Keratinocyte (primary cell): Measurements from ENCODE around the gene CEP63. TPM values are rescaled to one million over a fixed set of nuclear protein-coding genes. Genes with fewer than 3 reads are reported as not detected.

Experiments used
- DNase-seq: peaks from one replicate; pipeline ENCODE4 v3.0.0-alpha.2; 2011; ENCODE audit warnings: low read depth, missing footprints, low spot score
- FAIRE-seq: peaks from 2 replicates; lab custom pipeline; 2011; peaks lifted over from hg19 to GRCh38; lab: Jason Lieb, UNC
- H2AFZ ChIP-seq: 2 replicates; pipeline ENCODE4 v1.6.0; 2012; ENCODE audit warnings: low read length, control low read depth, inconsistent platforms; ENCODE audit not compliant: control insufficient read depth
- H3K27ac ChIP-seq: 2 replicates; pipeline ENCODE4 v1.5.1; 2011; ENCODE audit warnings: low read length; ENCODE audit not compliant: control insufficient read depth, insufficient read depth
- H3K27me3 ChIP-seq: 3 replicates; pipeline ENCODE4 v1.6.0; 2011; ENCODE audit warnings: low read length; ENCODE audit not compliant: control insufficient read depth, insufficient read depth; ENCODE audit errors: extremely low read depth
- H3K36me3 ChIP-seq, 2 experiments: 2 replicates in 1 of 2; 3 replicates in 1 of 2; pipeline ENCODE4 v1.5.1; 2011; ENCODE audit warnings: low read length in 2 of 2, mild to moderate bottlenecking in 1 of 2; ENCODE audit not compliant: control insufficient read depth in 2 of 2, insufficient read depth in 2 of 2; ENCODE audit errors: extremely low read depth in 1 of 2
- H3K4me1 ChIP-seq: 3 replicates; pipeline ENCODE4 v1.5.1; 2011; ENCODE audit warnings: low read length; ENCODE audit not compliant: control insufficient read depth, insufficient read depth; ENCODE audit errors: extremely low read depth
- H3K4me2 ChIP-seq: 3 replicates; pipeline ENCODE4 v1.6.0; 2011; ENCODE audit warnings: low read depth, low read length; ENCODE audit not compliant: control insufficient read depth, insufficient read depth; ENCODE audit errors: extremely low read depth
- H3K4me3 ChIP-seq, 3 experiments: fragments of 200-600 bp in 1 of 3; sonication (generic) in 1 of 3; 2 replicates in 2 of 3; 3 replicates in 1 of 3; pipeline ENCODE4 v1.5.1; 2011 to 2016; ENCODE audit warnings: low read length in 3 of 3, mild to moderate bottlenecking in 3 of 3, control low read depth in 2 of 3, inconsistent platforms in 1 of 3, low read depth in 1 of 3, mixed read lengths in 1 of 3, mixed run types in 1 of 3, moderate library complexity in 1 of 3; ENCODE audit not compliant: control insufficient read depth in 2 of 3, insufficient read depth in 2 of 3; ENCODE audit errors: extremely low read depth in 1 of 3
- H3K79me2 ChIP-seq: 2 replicates; pipeline ENCODE4 v1.6.0; 2012; ENCODE audit warnings: low read length; ENCODE audit not compliant: control insufficient read depth, insufficient read depth
- H3K9ac ChIP-seq: 3 replicates; pipeline ENCODE4 v1.6.0; 2011; ENCODE audit warnings: low read length; ENCODE audit not compliant: control insufficient read depth, insufficient read depth; ENCODE audit errors: extremely low read depth
- H3K9me1 ChIP-seq: 3 replicates; pipeline ENCODE4 v1.6.0; 2011; ENCODE audit warnings: low read length; ENCODE audit not compliant: control insufficient read depth, insufficient read depth; ENCODE audit errors: extremely low read depth
- H3K9me3 ChIP-seq: 2 replicates; pipeline ENCODE4 v1.5.1; 2012; ENCODE audit warnings: low read depth, low read length; ENCODE audit not compliant: control insufficient read depth
- H4K20me1 ChIP-seq: 3 replicates; pipeline ENCODE4 v1.6.0; 2011; ENCODE audit warnings: low read length; ENCODE audit not compliant: control insufficient read depth, insufficient read depth; ENCODE audit errors: extremely low read depth
- CTCF ChIP-seq, 3 experiments: IDR thresholded peaks in 1 of 3; conservative IDR thresholded peaks in 1 of 3; optimal IDR thresholded peaks in 1 of 3; 2 replicates in 2 of 3; 3 replicates in 1 of 3; pipeline versions ENCODE3 to v1.5.1; 2011; ENCODE audit warnings: low read length in 3 of 3, mild to moderate bottlenecking in 3 of 3, moderate library complexity in 2 of 3, control low read depth in 1 of 3, inconsistent platforms in 1 of 3; ENCODE audit not compliant: insufficient read depth in 2 of 3; ENCODE audit errors: extremely low read depth in 1 of 3
- EZH2 ChIP-seq: IDR thresholded peaks from one replicate; pipeline ENCODE4 v1.6.1; 2012; ENCODE audit warnings: inconsistent platforms, mild to moderate bottlenecking, low read length, moderate library complexity
- dilution Hi-C: fragments of 300-500 bp; cut with MboI; formaldehyde crosslinking; loops from one replicate; pipeline ENCODE4 v1.7.0; 2020; ENCODE audit warnings: low sequenced_read_pairs; ENCODE audit not compliant: extremely low pct_ligation_motif_present
- polyA plus RNA-seq, 5 experiments: library from polyadenylated mRNA; depleted of rRNA in 3 of 5; stranded (reverse) in 3 of 5; stranded (forward) in 1 of 5; unstranded in 1 of 5; fragments of >200 nt; gene quantifications; 1 replicate in 1 of 5; 2 replicates in 3 of 5; 3 replicates in 1 of 5; pipeline versions ENCODE4 v1.2.1 to v1.2.3, GENCODE V29; 2011 to 2012; ENCODE audit warnings: missing spikeins in 2 of 5, low read depth in 1 of 5, low replicate concordance in 1 of 5

Gene CEP63
- polyA plus RNA-seq, 1 donor (not counting 4 experiments of a cell fraction or from before 2014, with no cell fraction given) = 10.1 TPM

GRCh38 chr3:134459562-134459961 is 26.3 kb upstream of the CEP63 start:
- H3K27ac ChIP-seq = no peak overlapping the region
- dilution Hi-C loops = no loop called here
- H3K9me3 ChIP-seq = no peaks in the 10 kb centered on the region
- no peak overlapping the region for H2AFZ ChIP-seq
- H3K79me2 ChIP-seq = no peaks in the 10 kb centered on the region
- no peak overlapping the region for H3K9ac ChIP-seq
- H4K20me1 ChIP-seq = no peaks in the 10 kb centered on the region
- H3K4me2 ChIP-seq = no peak overlapping the region
- DNase-seq = no peak
- peaks cover 6% of the 10 kb centered on the region for H3K4me1 ChIP-seq
- no peaks in the 10 kb centered on the region for H3K27me3 ChIP-seq
- TF ChIP-seq EZH2 (no peak), CTCF (optimal IDR thresholded peaks at IDR 0.05 in 1 of 3, IDR thresholded peaks at IDR 0.05 in 1 of 3, conservative IDR thresholded peaks at IDR 0.05 in 1 of 3; ENCODE audit: extremely low read depth in 1 of 3, insufficient read depth in 2 of 3, low read length in 3 of 3) (no peak)
- no peaks in the 10 kb centered on the region for H3K9me1 ChIP-seq
- H3K4me3 ChIP-seq = no peak overlapping the region
- H3K36me3 ChIP-seq = no peaks in the 10 kb centered on the region
- FAIRE-seq = no peak

GRCh38 chr3:134460965-134461364 is 24.9 kb upstream of the CEP63 start:
- FAIRE-seq (peak; percentile 39), DNase-seq (no peak)
- Histone ChIP-seq H3K27me3 (no peaks in the 10 kb centered on the region), H3K79me2 (no peaks in the 10 kb centered on the region), H3K4me1 (peaks cover 6% of the 10 kb centered on the region), H3K4me3 (no peak overlapping the region), H3K27ac (no peak overlapping the region), H3K9ac (no peak overlapping the region), H3K9me1 (no peaks in the 10 kb centered on the region), H2AFZ (no peak overlapping the region), H3K9me3 (no peaks in the 10 kb centered on the region), H4K20me1 (no peaks in the 10 kb centered on the region), H3K36me3 (no peaks in the 10 kb centered on the region), H3K4me2 (no peak overlapping the region)
- dilution Hi-C loops = no loop called here
- TF ChIP-seq CTCF (optimal IDR thresholded peaks at IDR 0.05 in 1 of 3, IDR thresholded peaks at IDR 0.05 in 1 of 3, conservative IDR thresholded peaks at IDR 0.05 in 1 of 3; ENCODE audit: extremely low read depth in 1 of 3, insufficient read depth in 2 of 3, low read length in 3 of 3) (no peak), EZH2 (no peak)
